ENCODE measurements around the gene TPRN.

- TF ChIP-seq CTCF (conservative IDR thresholded peaks at IDR 0.05; ENCODE audit: low read depth in 2 of 2) (no peak), EZH2 (IDR thresholded peaks at IDR 0.05; ENCODE audit: low read depth, unreplicated experiment) (peak; percentile 69), REST (IDR thresholded peaks at IDR 0.05; ENCODE audit: unreplicated experiment) (no peak), CREB1 (CRISPR knock-in tag; IDR thresholded peaks at IDR 0.05; ENCODE audit: low read depth) (no peak), POLR2AphosphoS5 (IDR thresholded peaks at IDR 0.05; ENCODE audit: low read depth) (no peak), ZNF462 (CRISPR knock-in tag; IDR thresholded peaks at IDR 0.05) (no peak)
Measured at GRCh38 chr9:137168573-137168903, 32.0 kb downstream of the TPRN start.

Data from GM23338 (cell line).